OCI-LY1 (cell line): ENCODE data around the gene ELOF1.
A peak's percentile ranks its signal among the peaks of the same experiment; 100 is the strongest.

Source experiments
- H2AFZ ChIP-seq: fragments of 200-600 bp; sonication (generic), shearing (Covaris generic); 2 replicates; pipeline ENCODE4 v1.6.0; 2014; ENCODE audit warnings: antibody characterized with exemption, mild to moderate bottlenecking, low read length
- H3F3A ChIP-seq: fragments of 200-600 bp; sonication (generic), shearing (Covaris generic); 2 replicates; pipeline ENCODE4 v1.6.0; 2014; ENCODE audit warnings: mild to moderate bottlenecking, antibody characterized with exemption, low read length, moderate library complexity; ENCODE audit not compliant: insufficient read depth
- H3K27ac ChIP-seq: fragments of 200-600 bp; sonication (generic); 2 replicates; pipeline ENCODE4 v1.5.1; 2014; ENCODE audit warnings: low read length, mixed run types, mild to moderate bottlenecking, low read depth; ENCODE audit not compliant: poor library complexity, severe bottlenecking
- H3K27me3 ChIP-seq: fragments of 200-600 bp; sonication (generic); 2 replicates; pipeline ENCODE4 v1.6.0; 2014; ENCODE audit warnings: antibody characterized with exemption, mild to moderate bottlenecking, low read length, moderate library complexity; ENCODE audit not compliant: insufficient read depth
- H3K36me3 ChIP-seq: fragments of 200-600 bp; sonication (generic); 2 replicates; pipeline ENCODE4 v1.6.1; 2014; ENCODE audit warnings: mild to moderate bottlenecking, antibody characterized with exemption, low read length, moderate library complexity, mixed read lengths; ENCODE audit not compliant: insufficient read depth
- H3K4me1 ChIP-seq: fragments of 200-600 bp; sonication (generic); 2 replicates; pipeline ENCODE4 v1.5.1; 2014; ENCODE audit warnings: mild to moderate bottlenecking, low read length, moderate library complexity; ENCODE audit not compliant: insufficient read depth, severe bottlenecking
- H3K4me2 ChIP-seq: fragments of 200-600 bp; sonication (generic), shearing (Covaris generic); 2 replicates; pipeline ENCODE4 v1.6.1; 2014; ENCODE audit warnings: low read length
- H3K4me3 ChIP-seq: fragments of 200-600 bp; sonication (generic); 2 replicates; pipeline ENCODE4 v1.5.1; 2014; ENCODE audit warnings: low read length, low read depth, mild to moderate bottlenecking, mixed read lengths; ENCODE audit not compliant: poor library complexity, severe bottlenecking
- H3K79me2 ChIP-seq: fragments of 200-600 bp; shearing (Covaris generic); 2 replicates; pipeline ENCODE4 v1.6.1; 2016; ENCODE audit warnings: mixed run types, low read length, mixed read lengths; ENCODE audit not compliant: insufficient read depth
- H3K9ac ChIP-seq: fragments of 200-600 bp; sonication (generic), shearing (Covaris generic); 2 replicates; pipeline ENCODE4 v1.6.1; 2014; ENCODE audit warnings: mild to moderate bottlenecking, low read length, mixed read lengths
- H3K9me2 ChIP-seq: fragments of 200-600 bp; sonication (generic), shearing (Covaris generic); 2 replicates; pipeline ENCODE4 v1.6.1; 2014; ENCODE audit warnings: low read depth, mild to moderate bottlenecking, low read length, mixed read lengths
- H3K9me3 ChIP-seq: fragments of 200-600 bp; shearing (Covaris generic); 2 replicates; pipeline ENCODE4 v1.6.1; 2014; ENCODE audit warnings: low read length, mixed read lengths
- H4K20me1 ChIP-seq: fragments of 200-600 bp; sonication (generic), shearing (Covaris generic); 2 replicates; pipeline ENCODE4 v1.6.0; 2016; ENCODE audit warnings: mild to moderate bottlenecking, low read length; ENCODE audit not compliant: insufficient read depth
- CTCF ChIP-seq: fragments of 200-600 bp; sonication (generic), shearing (Covaris generic); IDR thresholded peaks from 2 replicates; pipeline ENCODE4 v1.5.1; 2017; ENCODE audit warnings: mild to moderate bottlenecking, antibody characterized with exemption, low read length, moderate library complexity, mixed read lengths
- EZH2 ChIP-seq: fragments of 200-600 bp; sonication (generic), shearing (Covaris generic); IDR thresholded peaks from 2 replicates; pipeline ENCODE4 v1.8.0; 2017; ENCODE audit warnings: borderline replicate concordance, mixed run types, mild to moderate bottlenecking, antibody characterized with exemption, low read length, moderate library complexity, mixed read lengths

Gene ELOF1

DNA sequence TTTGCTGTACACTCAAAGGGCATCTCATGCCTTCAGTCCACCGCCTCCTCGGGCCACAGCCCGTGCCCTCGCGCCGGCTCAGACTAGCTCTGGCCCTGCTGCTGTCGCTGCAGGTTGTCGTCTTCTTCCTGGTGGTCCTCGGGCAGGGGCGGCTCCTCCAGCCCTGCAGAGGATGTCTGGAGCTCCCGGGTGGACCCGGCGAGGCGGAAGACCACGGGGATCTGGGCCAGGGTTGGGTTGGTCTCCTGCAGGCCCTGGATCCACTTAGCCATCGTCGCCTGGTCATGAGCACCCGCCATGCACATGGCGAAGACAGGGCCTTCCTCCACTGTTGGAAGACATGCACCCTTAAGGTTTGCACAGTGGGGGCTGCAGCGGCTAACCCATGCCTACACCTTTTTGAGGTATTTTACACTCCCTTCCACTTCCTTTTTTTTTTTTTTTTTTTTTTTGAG is 52.9 kb downstream of the ELOF1 start:
- TF ChIP-seq EZH2: no peak
- TF ChIP-seq CTCF: no peak
- Histone ChIP-seq H3K4me1 (peaks cover 28% of the 10 kb centered on the region), H4K20me1 (no peaks in the 10 kb centered on the region), H3K4me3 (peak overlapping the region; percentile 84), H3F3A (no peaks in the 10 kb centered on the region), H3K79me2 (no peaks in the 10 kb centered on the region), H3K9me2 (no peaks in the 10 kb centered on the region), H3K27ac (peak overlapping the region; percentile 88), H3K9ac (peak overlapping the region; percentile 99), H3K4me2 (peak overlapping the region; percentile 88), H2AFZ (no peak overlapping the region), H3K27me3 (no peaks in the 10 kb centered on the region), H3K9me3 (no peaks in the 10 kb centered on the region), H3K36me3 (peaks cover 2% of the 10 kb centered on the region; the same call in 1 of the 2 replicates)

DNA sequence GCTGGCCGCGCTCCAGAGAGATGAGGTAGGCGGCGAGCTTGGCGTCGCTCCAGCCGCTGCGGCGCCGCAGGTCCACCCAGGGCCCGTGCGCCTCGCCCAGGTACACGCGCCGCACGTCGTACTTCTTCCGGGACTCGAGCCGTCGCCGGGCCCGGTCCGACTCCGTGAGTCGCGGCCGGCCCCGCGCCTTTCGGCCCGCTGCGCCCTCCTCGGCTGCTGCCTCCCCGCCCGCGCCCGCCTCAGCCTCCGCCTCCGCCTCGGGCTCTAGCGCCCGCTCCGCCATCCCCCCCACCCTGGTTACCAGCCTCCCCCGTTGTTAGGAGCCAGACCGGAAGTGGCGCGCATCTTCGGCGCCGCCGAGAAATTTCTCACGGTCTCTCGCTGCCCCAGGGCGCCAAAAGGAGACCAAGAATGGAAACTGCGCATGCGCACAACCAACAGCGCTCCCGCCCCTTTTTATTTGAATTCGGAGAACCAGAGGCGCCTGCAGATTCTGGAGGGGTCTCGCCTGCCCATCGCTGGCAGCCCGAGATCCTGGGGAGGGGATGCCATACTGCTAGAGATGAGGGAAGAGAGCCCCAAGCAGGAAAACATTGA is 53.4 kb downstream of the ELOF1 start, which contains the start of gene ZNF653:
TSS of gene ZNF653 (minus strand) at position 336 of the 597 bp plus-strand sequence. CDS start at position 283, 53 bp downstream.
- Histone ChIP-seq H3K27me3 (no peaks in the 10 kb centered on the region), H2AFZ (no peak within 1 kb of the TSS), H3K4me1 (peaks cover 28% of the 10 kb centered on the region), H3K79me2 (no peaks in the 10 kb centered on the region), H3K36me3 (no peaks in the 10 kb centered on the region), H3K9ac (peak within 1 kb of the TSS; percentile 99), H3K4me2 (peak within 1 kb of the TSS; percentile 88), H3K9me3 (no peaks in the 10 kb centered on the region), H3K9me2 (no peaks in the 10 kb centered on the region), H3F3A (no peaks in the 10 kb centered on the region), H3K4me3 (peak within 1 kb of the TSS; percentile 84), H3K27ac (peak within 1 kb of the TSS; percentile 88), H4K20me1 (no peaks in the 10 kb centered on the region)
- TF ChIP-seq EZH2 (no peak), CTCF (no peak)

DNA sequence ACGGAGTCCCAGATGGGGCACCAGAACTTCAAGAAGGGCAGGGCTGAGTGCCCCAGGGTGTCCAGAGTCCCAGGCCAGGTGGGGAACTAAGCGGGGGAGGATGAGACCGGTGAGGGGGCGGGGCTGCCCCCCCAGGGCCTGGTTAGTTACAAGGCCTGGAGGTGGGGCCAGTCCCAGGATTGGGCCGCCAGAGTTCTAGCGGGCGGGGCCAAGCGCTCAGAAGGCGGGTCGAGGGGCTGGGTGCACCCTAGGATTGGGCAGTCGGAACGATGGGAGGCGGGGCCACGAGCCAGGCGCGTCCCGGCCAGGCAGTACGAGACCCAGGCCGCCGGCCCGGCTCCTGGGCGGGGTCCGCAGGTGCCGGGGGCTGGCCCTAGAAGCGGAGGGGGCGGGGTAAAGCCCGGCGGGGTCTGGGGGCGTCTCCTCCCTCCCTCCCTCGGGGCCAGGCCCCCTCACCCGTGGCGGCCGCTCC is 54.0 kb downstream of the ELOF1 start:
- Histone ChIP-seq H3K4me2 (peak overlapping the region; percentile 88), H3K9me2 (no peaks in the 10 kb centered on the region), H3K9me3 (no peaks in the 10 kb centered on the region), H3K4me3 (peak overlapping the region; percentile 84), H2AFZ (no peak overlapping the region), H3K27ac (peak overlapping the region; percentile 88), H4K20me1 (no peaks in the 10 kb centered on the region), H3K27me3 (no peaks in the 10 kb centered on the region), H3K36me3 (no peaks in the 10 kb centered on the region), H3K79me2 (no peaks in the 10 kb centered on the region), H3F3A (no peaks in the 10 kb centered on the region), H3K9ac (peak overlapping the region; percentile 99), H3K4me1 (peaks cover 28% of the 10 kb centered on the region)
- TF ChIP-seq CTCF: no peak
- no peak for TF ChIP-seq EZH2
